ENCODE results near the gene NELFA. TPM values are rescaled to one million over a fixed set of nuclear protein-coding genes. Genes with fewer than 3 reads are reported as not detected.

NELFA gene
- total RNA-seq, 1 experiment from 2014 or later = 27.0 TPM

DNA sequence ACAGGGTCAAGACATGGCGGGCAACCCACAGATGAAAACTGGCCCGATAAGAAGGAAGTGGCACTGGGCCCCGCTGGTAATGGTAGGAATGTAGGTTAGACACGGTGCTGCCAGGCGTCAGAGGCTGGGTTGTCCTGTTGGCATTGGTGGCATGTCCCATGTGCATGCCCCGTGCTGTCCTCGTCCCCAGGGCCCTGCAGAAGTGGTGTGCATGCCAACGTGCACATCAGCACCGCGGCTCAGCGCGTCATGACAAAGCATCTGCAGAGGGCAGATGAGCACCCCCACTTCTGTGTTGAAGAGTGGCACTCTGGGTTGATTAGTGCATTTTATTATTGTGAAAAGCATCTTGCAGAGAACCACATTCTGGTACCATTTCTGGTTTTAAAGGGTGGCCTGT, 35.6 kb downstream of the NELFA start:
- Histone ChIP-seq H3K9me3 (ENCODE audit: control insufficient read depth, insufficient read depth, low read depth, low read length) (no peaks in the 10 kb centered on the region), H3K27ac (ENCODE audit: low read length) (no peak overlapping the region), H3K27me3 (ENCODE audit: control insufficient read depth, insufficient read depth, low read length) (no peaks in the 10 kb centered on the region), H3K36me3 (ENCODE audit: control insufficient read depth, insufficient read depth, low read length) (peaks cover 7% of the 10 kb centered on the region; the same call in 1 of the 2 replicates), H3K4me1 (ENCODE audit: control insufficient read depth, insufficient read depth, low read length) (no peaks in the 10 kb centered on the region), H3K4me3 (ENCODE audit: low read depth in 2 of 2, low read length in 2 of 2) (no peak overlapping the region)
- intact Hi-C loops (cut with micrococcal nuclease; ENCODE audit: unreplicated experiment) (no loop called here), in situ Hi-C loops (cut with HindIII; ENCODE audit: low pct_unique_long_range_greater_than_20kb, low sequenced_read_pairs) (no loop called here)
- DNase-seq (ENCODE audit: low read depth, low spot score) = no peak
- ChIA-PET CTCF (no interaction called here), POLR2A (no interaction called here)
- no peak for ATAC-seq
- TF ChIP-seq, protein P1, sequence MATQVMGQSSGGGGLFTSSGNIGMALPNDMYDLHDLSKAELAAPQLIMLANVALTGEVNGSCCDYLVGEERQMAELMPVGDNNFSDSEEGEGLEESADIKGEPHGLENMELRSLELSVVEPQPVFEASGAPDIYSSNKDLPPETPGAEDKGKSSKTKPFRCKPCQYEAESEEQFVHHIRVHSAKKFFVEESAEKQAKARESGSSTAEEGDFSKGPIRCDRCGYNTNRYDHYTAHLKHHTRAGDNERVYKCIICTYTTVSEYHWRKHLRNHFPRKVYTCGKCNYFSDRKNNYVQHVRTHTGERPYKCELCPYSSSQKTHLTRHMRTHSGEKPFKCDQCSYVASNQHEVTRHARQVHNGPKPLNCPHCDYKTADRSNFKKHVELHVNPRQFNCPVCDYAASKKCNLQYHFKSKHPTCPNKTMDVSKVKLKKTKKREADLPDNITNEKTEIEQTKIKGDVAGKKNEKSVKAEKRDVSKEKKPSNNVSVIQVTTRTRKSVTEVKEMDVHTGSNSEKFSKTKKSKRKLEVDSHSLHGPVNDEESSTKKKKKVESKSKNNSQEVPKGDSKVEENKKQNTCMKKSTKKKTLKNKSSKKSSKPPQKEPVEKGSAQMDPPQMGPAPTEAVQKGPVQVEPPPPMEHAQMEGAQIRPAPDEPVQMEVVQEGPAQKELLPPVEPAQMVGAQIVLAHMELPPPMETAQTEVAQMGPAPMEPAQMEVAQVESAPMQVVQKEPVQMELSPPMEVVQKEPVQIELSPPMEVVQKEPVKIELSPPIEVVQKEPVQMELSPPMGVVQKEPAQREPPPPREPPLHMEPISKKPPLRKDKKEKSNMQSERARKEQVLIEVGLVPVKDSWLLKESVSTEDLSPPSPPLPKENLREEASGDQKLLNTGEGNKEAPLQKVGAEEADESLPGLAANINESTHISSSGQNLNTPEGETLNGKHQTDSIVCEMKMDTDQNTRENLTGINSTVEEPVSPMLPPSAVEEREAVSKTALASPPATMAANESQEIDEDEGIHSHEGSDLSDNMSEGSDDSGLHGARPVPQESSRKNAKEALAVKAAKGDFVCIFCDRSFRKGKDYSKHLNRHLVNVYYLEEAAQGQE (IDR thresholded peaks at IDR 0.05; ENCODE audit: insufficient read depth in 1 of 2, low read depth in 2 of 2, low read length in 1 of 2) = no peak
- TF ChIP-seq SIN3A (IDR thresholded peaks at IDR 0.05; ENCODE audit: borderline replicate concordance, insufficient read depth, low read depth, low read length) = no peak
- TF ChIP-seq TCF7L2 (IDR thresholded peaks at IDR 0.05; ENCODE audit: low read depth, low read length) = no peak
- no peak for TF ChIP-seq POLR2AphosphoS5 (IDR thresholded peaks at IDR 0.05; ENCODE audit: low read depth, low read length)
- TF ChIP-seq, protein P2, sequence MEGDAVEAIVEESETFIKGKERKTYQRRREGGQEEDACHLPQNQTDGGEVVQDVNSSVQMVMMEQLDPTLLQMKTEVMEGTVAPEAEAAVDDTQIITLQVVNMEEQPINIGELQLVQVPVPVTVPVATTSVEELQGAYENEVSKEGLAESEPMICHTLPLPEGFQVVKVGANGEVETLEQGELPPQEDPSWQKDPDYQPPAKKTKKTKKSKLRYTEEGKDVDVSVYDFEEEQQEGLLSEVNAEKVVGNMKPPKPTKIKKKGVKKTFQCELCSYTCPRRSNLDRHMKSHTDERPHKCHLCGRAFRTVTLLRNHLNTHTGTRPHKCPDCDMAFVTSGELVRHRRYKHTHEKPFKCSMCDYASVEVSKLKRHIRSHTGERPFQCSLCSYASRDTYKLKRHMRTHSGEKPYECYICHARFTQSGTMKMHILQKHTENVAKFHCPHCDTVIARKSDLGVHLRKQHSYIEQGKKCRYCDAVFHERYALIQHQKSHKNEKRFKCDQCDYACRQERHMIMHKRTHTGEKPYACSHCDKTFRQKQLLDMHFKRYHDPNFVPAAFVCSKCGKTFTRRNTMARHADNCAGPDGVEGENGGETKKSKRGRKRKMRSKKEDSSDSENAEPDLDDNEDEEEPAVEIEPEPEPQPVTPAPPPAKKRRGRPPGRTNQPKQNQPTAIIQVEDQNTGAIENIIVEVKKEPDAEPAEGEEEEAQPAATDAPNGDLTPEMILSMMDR (IDR thresholded peaks at IDR 0.05) = no peak
- no TSS peak for BruUV-seq (replicated peaks)

GRCh38 chr4:1972414-1972813, 36.4 kb downstream of the NELFA start:
- Histone ChIP-seq H3K4me1 (ENCODE audit: control insufficient read depth, insufficient read depth, low read length) (no peaks in the 10 kb centered on the region), H3K4me3 (ENCODE audit: low read depth in 2 of 2, low read length in 2 of 2) (no peak overlapping the region), H3K27ac (ENCODE audit: low read length) (no peak overlapping the region), H3K27me3 (ENCODE audit: control insufficient read depth, insufficient read depth, low read length) (no peaks in the 10 kb centered on the region), H3K9me3 (ENCODE audit: control insufficient read depth, insufficient read depth, low read depth, low read length) (no peaks in the 10 kb centered on the region), H3K36me3 (ENCODE audit: control insufficient read depth, insufficient read depth, low read length) (peaks cover 8% of the 10 kb centered on the region; the same call in 1 of the 2 replicates)
- POLR2A ChIA-PET = no interaction called here
- DNase-seq (ENCODE audit: low read depth, low spot score) (no peak), ATAC-seq (no peak)
- BruUV-seq (replicated peaks) = no TSS peak
- TF ChIP-seq TCF7L2 (IDR thresholded peaks at IDR 0.05; ENCODE audit: low read depth, low read length) = no peak
- no peak for TF ChIP-seq POLR2AphosphoS5 (IDR thresholded peaks at IDR 0.05; ENCODE audit: low read depth, low read length)
- TF ChIP-seq, protein P1 (IDR thresholded peaks at IDR 0.05; ENCODE audit: insufficient read depth in 1 of 2, low read depth in 2 of 2, low read length in 1 of 2) = no peak
- TF ChIP-seq SIN3A (IDR thresholded peaks at IDR 0.05; ENCODE audit: borderline replicate concordance, insufficient read depth, low read depth, low read length) = no peak
- TF ChIP-seq, protein P2 (IDR thresholded peaks at IDR 0.05) = no peak
- intact Hi-C loops (cut with micrococcal nuclease; ENCODE audit: unreplicated experiment) (no loop called here), in situ Hi-C loops (cut with HindIII; ENCODE audit: low pct_unique_long_range_greater_than_20kb, low sequenced_read_pairs) (no loop called here)
- CTCF ChIA-PET = no interaction called here
